Activated T-helper 2 cell treated with anti-CD3 and anti-CD28 coated beads, Interferon-gamma antibody, Interleukin-2, Interleukin-4, amounts not matched to agents 10 μg/mL and 5 μg/mL and 100 μg/mL, durations not matched to agents 14 hours and 24 hours and 36 hours (primary cell): Measurements from ENCODE around the gene RFX8. TPM values are rescaled to one million over a fixed set of nuclear protein-coding genes. Genes with fewer than 3 reads are reported as not detected.

Experiments used
- DNase-seq: peaks from one replicate; pipeline ENCODE4 v3.0.0; 2021; ENCODE audit warnings: low spot score
- H3K27ac Mint-ChIP-seq: one replicate; pipeline ENCODE4 v1.8.0; 2021; ENCODE audit warnings: mixed read lengths
- H3K27me3 Mint-ChIP-seq: one replicate; pipeline ENCODE4 v1.8.0; 2021; ENCODE audit warnings: low read depth, mixed read lengths
- H3K36me3 Mint-ChIP-seq: one replicate; pipeline ENCODE4 v1.8.0; 2021; ENCODE audit warnings: low read depth, mixed read lengths
- H3K4me1 Mint-ChIP-seq: one replicate; pipeline ENCODE4 v1.8.0; 2021; ENCODE audit warnings: low read depth, mixed read lengths
- H3K4me3 Mint-ChIP-seq: one replicate; pipeline ENCODE4 v1.8.0; 2021; ENCODE audit warnings: low read depth, mild to moderate bottlenecking, moderate library complexity, mixed read lengths
- H3K9me3 Mint-ChIP-seq: one replicate; pipeline ENCODE4 v1.8.0; 2021; ENCODE audit warnings: mixed read lengths
- intact Hi-C: fragments of 100-400 bp; cut with micrococcal nuclease; formaldehyde crosslinking; loops from one replicate; pipeline ENCODE4 v1.15.1; 2023
- total RNA-seq: library from RNA; stranded (reverse); gene quantifications from 2 replicates; pipeline ENCODE4 v1.2.3, GENCODE V29; 2022

RFX8 gene
- total RNA-seq, 1 donor from 2014 or later: 1.6 TPM

GRCh38 chr2:101431486-101431885, 43.4 kb downstream of the RFX8 start:
- Mint-ChIP-seq H3K4me3 (no peak overlapping the region), H3K27me3 (no peaks in the 10 kb centered on the region), H3K27ac (no peak overlapping the region), H3K36me3 (peaks cover 3% of the 10 kb centered on the region), H3K4me1 (peaks cover 12% of the 10 kb centered on the region), H3K9me3 (no peaks in the 10 kb centered on the region)
- intact Hi-C loops: no loop called here
- DNase-seq: no peak

DNA sequence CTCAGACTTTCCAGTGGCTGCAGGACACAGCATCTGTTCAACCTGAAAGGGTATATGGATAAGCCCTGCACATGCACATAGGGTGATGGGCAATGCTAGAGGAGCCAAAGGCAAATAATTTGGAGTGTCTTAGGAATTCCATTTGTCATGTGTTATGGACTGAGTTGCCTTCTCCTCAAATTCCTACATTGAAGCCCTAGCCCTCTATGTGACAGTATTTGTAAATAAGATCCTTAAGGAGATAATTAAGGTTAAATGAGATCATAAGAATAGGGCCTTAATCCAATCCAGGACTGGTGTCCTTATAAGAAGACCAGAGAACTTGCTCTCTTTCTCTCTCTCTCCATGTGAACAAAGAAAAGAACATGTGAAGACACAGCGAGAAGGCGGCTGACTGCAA, 44.8 kb downstream of the RFX8 start:
- Mint-ChIP-seq H3K27ac (no peak overlapping the region), H3K4me3 (no peak overlapping the region), H3K27me3 (no peaks in the 10 kb centered on the region), H3K4me1 (peaks cover 12% of the 10 kb centered on the region), H3K36me3 (peaks cover 3% of the 10 kb centered on the region), H3K9me3 (no peaks in the 10 kb centered on the region)
- no peak for DNase-seq
- intact Hi-C loops: no loop called here

GRCh38 chr2:101429453-101429852, 45.5 kb downstream of the RFX8 start:
- H3K9me3 Mint-ChIP-seq: no peaks in the 10 kb centered on the region
- no peak for DNase-seq
- no peak overlapping the region for H3K4me3 Mint-ChIP-seq
- intact Hi-C loops: loop anchor here (10.0 kb wide), 1 partner anchor 45 kb away; the partner anchor contains the start of gene RFX8
- H3K4me1 Mint-ChIP-seq: peaks cover 12% of the 10 kb centered on the region
- H3K27ac Mint-ChIP-seq: no peak overlapping the region
- H3K36me3 Mint-ChIP-seq: peaks cover 6% of the 10 kb centered on the region
- no peaks in the 10 kb centered on the region for H3K27me3 Mint-ChIP-seq

- no peaks in the 10 kb centered on the region for H3K9me3 Mint-ChIP-seq
- intact Hi-C loops: loop anchor here (10.0 kb wide), 1 partner anchor 46 kb away; the partner anchor contains the start of gene RFX8
These were observed 46.3 kb downstream of the RFX8 start for GRCh38 chr2:101428422-101429176.

GRCh38 chr2:101427743-101428142, 47.2 kb downstream of the RFX8 start:
- DNase-seq: no peak
- Mint-ChIP-seq H3K36me3 (peaks cover 10% of the 10 kb centered on the region), H3K9me3 (no peaks in the 10 kb centered on the region), H3K4me3 (no peak overlapping the region), H3K27ac (no peak overlapping the region), H3K4me1 (peaks cover 4% of the 10 kb centered on the region), H3K27me3 (no peaks in the 10 kb centered on the region)
- intact Hi-C loops: loop anchor here (10.0 kb wide), 1 partner anchor 47 kb away; the partner anchor contains the start of gene RFX8

More at GRCh38 chr2:101428422-101429176, 46.3 kb downstream of the RFX8 start:
- Mint-ChIP-seq H3K27me3 (no peaks in the 10 kb centered on the region), H3K27ac (no peak overlapping the region), H3K36me3 (peaks cover 9% of the 10 kb centered on the region), H3K4me1 (peaks cover 7% of the 10 kb centered on the region), H3K4me3 (no peak overlapping the region)
- DNase-seq: no peak

DNA sequence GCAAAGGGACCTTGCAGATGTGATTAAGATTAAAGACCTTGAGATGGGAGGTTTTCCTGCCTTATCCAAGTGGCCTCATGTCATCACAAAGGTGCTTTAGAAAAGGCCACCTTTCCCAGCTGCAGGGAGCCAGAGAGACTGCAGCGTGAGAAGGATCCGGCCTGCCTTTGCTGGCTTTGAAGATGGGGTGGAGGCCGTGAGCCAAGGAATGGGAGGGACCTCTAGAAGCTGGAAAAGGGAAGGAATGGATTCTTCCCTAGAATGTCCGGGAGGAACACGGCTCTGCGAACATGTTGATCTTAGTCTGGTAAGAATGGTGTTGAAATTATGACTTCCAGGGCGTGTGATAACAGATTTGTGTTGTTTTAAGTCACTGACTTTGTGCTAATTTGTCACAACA, 47.7 kb downstream of the RFX8 start:
- intact Hi-C loops: loop anchor here (10.0 kb wide), 1 partner anchor 48 kb away; the partner anchor contains the start of gene RFX8
- no peak for DNase-seq
- Mint-ChIP-seq H3K36me3 (peaks cover 10% of the 10 kb centered on the region), H3K4me1 (peaks cover 2% of the 10 kb centered on the region), H3K27ac (no peak overlapping the region), H3K27me3 (no peaks in the 10 kb centered on the region), H3K9me3 (no peaks in the 10 kb centered on the region), H3K4me3 (no peak overlapping the region)

DNA sequence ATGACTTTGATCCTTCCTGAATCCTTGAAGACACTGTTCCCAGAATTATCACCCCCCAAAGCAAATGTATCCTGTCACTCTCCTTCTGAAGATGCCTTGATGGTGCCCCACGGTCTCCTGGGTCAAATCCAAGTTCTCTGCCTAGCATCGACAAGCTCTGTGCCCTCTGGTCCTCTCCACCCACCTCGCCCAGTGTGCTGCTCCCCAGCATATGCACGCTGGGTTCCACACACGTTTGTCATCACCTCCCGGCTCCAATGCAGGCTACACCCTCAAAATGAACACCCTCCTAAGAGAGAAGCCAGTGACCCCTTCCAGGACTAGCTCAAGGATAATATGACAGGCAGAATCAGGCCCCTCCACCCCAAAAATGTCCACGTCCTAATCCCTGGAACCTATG, 48.1 kb downstream of the RFX8 start:
- Mint-ChIP-seq H3K9me3 (no peaks in the 10 kb centered on the region), H3K4me1 (no peaks in the 10 kb centered on the region), H3K27me3 (no peaks in the 10 kb centered on the region), H3K36me3 (peaks cover 10% of the 10 kb centered on the region), H3K27ac (no peak overlapping the region), H3K4me3 (no peak overlapping the region)
- intact Hi-C loops: loop anchor here (10.0 kb wide), 1 partner anchor 48 kb away; the partner anchor contains the start of gene RFX8
- DNase-seq: no peak

- intact Hi-C loops: loop anchor here (10.0 kb wide), 1 partner anchor 54 kb away; the partner anchor contains the start of gene RFX8
- peaks cover 10% of the 10 kb centered on the region for H3K36me3 Mint-ChIP-seq
- H3K4me1 Mint-ChIP-seq: peaks cover 1% of the 10 kb centered on the region
- H3K9me3 Mint-ChIP-seq: no peaks in the 10 kb centered on the region
- no peak overlapping the region for H3K4me3 Mint-ChIP-seq
- no peak overlapping the region for H3K27ac Mint-ChIP-seq
- no peak for DNase-seq
- no peaks in the 10 kb centered on the region for H3K27me3 Mint-ChIP-seq
These were observed 54.3 kb downstream of the RFX8 start for GRCh38 chr2:101420623-101421022.

DNA sequence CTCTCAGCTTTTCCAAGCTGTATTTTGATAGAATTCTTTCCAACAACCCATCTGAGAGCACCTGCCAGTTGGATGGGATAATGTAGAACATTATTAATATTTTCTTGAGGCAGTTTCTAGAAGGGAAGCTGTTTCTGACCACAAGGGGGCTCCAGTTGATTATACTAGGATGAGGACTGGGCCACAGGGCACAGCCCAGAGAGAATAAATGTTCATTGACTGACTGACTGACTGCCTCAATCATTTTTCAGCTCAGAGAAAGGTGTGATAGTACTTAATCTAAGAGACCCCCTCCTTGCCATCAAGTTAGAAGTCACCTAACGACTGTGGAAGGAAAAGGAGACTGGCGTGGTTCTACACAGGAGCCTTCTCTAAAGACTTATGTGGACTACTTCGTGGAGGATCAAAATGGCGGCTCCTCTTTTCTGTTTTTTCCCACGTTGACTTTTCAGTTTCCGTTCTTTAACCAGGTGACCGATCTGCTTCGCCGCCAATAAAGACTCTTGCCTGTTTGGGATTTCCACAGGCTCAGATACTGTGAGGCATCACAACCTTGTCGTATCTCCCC, 55.7 kb downstream of the RFX8 start:
- no peaks in the 10 kb centered on the region for H3K9me3 Mint-ChIP-seq
- intact Hi-C loops: loop anchor here (1.0 to 5.0 kb wide), 4 partner anchors 318 to 1028 kb away; no protein-coding TSS in a partner anchor
- peak; percentile 33 for DNase-seq
- H3K4me1 Mint-ChIP-seq: peaks cover 1% of the 10 kb centered on the region
- no peak overlapping the region for H3K4me3 Mint-ChIP-seq
- peaks cover 7% of the 10 kb centered on the region for H3K36me3 Mint-ChIP-seq
- H3K27me3 Mint-ChIP-seq: no peaks in the 10 kb centered on the region
- H3K27ac Mint-ChIP-seq: no peak overlapping the region

- Mint-ChIP-seq H3K27ac (no peak overlapping the region), H3K36me3 (peaks cover 1% of the 10 kb centered on the region), H3K27me3 (no peaks in the 10 kb centered on the region), H3K4me1 (peaks cover 1% of the 10 kb centered on the region), H3K9me3 (no peaks in the 10 kb centered on the region), H3K4me3 (no peak overlapping the region)
- DNase-seq: no peak
- intact Hi-C loops: loop anchor here (1.0 to 5.0 kb wide), 4 partner anchors 319 to 1029 kb away; no protein-coding TSS in a partner anchor
These were observed 56.3 kb downstream of the RFX8 start for GRCh38 chr2:101418460-101419095.

DNA sequence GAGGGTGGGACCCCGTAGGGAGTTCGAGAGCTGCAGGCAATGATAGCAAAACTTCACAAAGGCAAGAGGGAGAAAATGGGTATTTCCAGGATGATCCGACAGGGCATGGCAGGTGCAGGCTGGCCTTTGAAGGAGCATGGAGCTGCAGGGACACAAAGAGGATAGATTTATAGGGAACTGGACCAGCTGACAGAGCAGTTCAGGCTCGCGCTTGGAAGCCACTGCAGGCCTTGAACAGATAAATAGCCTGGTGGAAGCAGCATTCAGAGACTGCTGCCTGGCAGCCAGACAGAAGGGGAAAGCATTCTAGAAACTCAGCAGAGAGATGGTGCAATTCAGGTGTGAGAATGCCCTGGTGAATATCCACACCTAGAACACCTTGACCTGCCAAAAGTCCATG, 58.3 kb downstream of the RFX8 start:
- no peaks in the 10 kb centered on the region for H3K9me3 Mint-ChIP-seq
- peaks cover 1% of the 10 kb centered on the region for H3K4me1 Mint-ChIP-seq
- no peak overlapping the region for H3K4me3 Mint-ChIP-seq
- DNase-seq: no peak
- no peak overlapping the region for H3K27ac Mint-ChIP-seq
- no peaks in the 10 kb centered on the region for H3K27me3 Mint-ChIP-seq
- intact Hi-C loops: loop anchor here (5.0 kb wide), 2 partner anchors 321 to 1031 kb away; no protein-coding TSS in a partner anchor
- no peaks in the 10 kb centered on the region for H3K36me3 Mint-ChIP-seq

DNA sequence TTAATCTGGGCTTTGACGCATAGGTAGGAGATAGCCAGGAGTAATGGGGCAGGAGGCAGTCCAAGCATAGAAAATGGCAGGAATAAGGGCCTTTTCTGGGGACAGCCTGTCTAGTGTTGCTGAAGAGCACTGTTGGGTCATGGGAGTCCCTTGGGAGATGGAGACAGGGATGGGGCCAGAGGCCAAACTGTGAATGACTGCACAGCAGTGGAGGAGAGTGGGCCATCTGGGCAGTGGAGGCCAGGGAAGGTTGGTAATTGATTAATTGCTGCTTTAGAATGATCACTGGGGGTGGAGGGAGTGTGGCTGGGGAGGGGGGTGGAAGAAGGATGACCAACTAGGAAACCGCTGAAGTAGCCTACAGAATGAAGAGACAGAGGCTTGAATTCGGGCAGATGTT, 59.0 kb downstream of the RFX8 start:
- H3K9me3 Mint-ChIP-seq: no peaks in the 10 kb centered on the region
- intact Hi-C loops: loop anchor here (5.0 kb wide), 2 partner anchors 321 to 1031 kb away; no protein-coding TSS in a partner anchor
- H3K27ac Mint-ChIP-seq: no peak overlapping the region
- no peak overlapping the region for H3K4me3 Mint-ChIP-seq
- DNase-seq: no peak
- no peaks in the 10 kb centered on the region for H3K27me3 Mint-ChIP-seq
- H3K4me1 Mint-ChIP-seq: peaks cover 1% of the 10 kb centered on the region
- no peaks in the 10 kb centered on the region for H3K36me3 Mint-ChIP-seq
